H1 (cell line): ENCODE measurements around the gene RAD51D.

Experiments used
- CEBPB ChIP-seq: IDR thresholded peaks from 2 replicates; pipeline ENCODE4 v1.6.1; 2012; ENCODE audit warnings: low read depth, low read length
- RAD21 ChIP-seq, 2 experiments: IDR thresholded peaks in 1 of 2; conservative IDR thresholded peaks in 1 of 2; 2 replicates each; pipeline ENCODE4 v1.6.1; 2011; ENCODE audit warnings: low read depth in 2 of 2, low read length in 2 of 2, improper control_type of control experiment in 1 of 2, inconsistent platforms in 1 of 2, mild to moderate bottlenecking in 1 of 2, moderate library complexity in 1 of 2
- SIN3A ChIP-seq, 2 experiments: IDR thresholded peaks in 1 of 2; conservative IDR thresholded peaks in 1 of 2; 2 replicates each; pipeline ENCODE4 v1.6.1; 2011 to 2012; ENCODE audit warnings: low read length in 2 of 2, improper control_type of control experiment in 1 of 2, low read depth in 1 of 2, mild to moderate bottlenecking in 1 of 2
- TBP ChIP-seq: IDR thresholded peaks from 2 replicates; pipeline ENCODE4 v1.6.1; 2011; ENCODE audit warnings: low read depth, low read length, improper control_type of control experiment
- TF ChIP-seq, protein P1 (sequence below), 3 experiments: IDR thresholded peaks; 1 replicate in 2 of 3; 2 replicates in 1 of 3; pipeline versions ENCODE4 v1.5.1 to v1.6.1; 2011; ENCODE audit warnings: low read length in 3 of 3, mild to moderate bottlenecking in 3 of 3, inconsistent platforms in 2 of 3, low read depth in 1 of 3, moderate library complexity in 1 of 3; ENCODE audit not compliant: insufficient read depth in 1 of 3; ENCODE audit errors: control extremely low read depth in 1 of 3

DNA sequence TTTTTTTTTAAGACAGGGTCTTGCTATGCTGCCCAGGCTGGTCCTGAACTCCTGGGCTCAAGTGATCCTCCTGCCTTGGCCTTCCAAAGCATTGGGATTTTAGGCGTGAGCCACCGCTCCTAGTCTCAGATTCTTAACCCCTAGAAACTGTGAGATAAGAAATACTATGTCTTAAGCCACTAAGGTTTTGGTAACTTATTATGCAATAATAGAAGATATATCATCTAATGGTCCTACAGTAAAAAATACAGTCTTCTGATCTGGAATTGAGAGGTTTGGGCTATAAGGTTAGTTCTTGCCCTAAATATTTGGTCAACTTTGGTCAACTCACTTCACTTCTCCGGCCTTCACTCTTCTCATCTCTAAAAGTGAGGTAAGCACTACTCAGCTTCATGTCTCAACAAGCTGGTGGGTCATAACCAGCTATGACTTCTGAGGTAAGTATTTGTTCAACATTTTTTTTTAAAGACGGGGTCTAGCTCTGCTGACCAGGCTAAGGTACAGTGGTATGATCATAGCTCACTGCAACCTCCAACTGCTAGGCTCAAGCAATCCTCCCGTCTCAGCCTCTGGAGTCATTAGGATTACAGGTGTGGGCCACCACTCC is 14.7 kb downstream of the RAD51D start:
- TF ChIP-seq RAD21 (IDR thresholded peaks at IDR 0.05 in 1 of 2, conservative IDR thresholded peaks at IDR 0.05 in 1 of 2; ENCODE audit: low read depth in 2 of 2, low read length in 2 of 2) (no peak), TBP (no peak), SIN3A (conservative IDR thresholded peaks at IDR 0.05 in 1 of 2, IDR thresholded peaks at IDR 0.05 in 1 of 2; ENCODE audit: low read depth in 1 of 2, low read length in 2 of 2) (no peak), CEBPB (no peak)
- TF ChIP-seq, protein P1, sequence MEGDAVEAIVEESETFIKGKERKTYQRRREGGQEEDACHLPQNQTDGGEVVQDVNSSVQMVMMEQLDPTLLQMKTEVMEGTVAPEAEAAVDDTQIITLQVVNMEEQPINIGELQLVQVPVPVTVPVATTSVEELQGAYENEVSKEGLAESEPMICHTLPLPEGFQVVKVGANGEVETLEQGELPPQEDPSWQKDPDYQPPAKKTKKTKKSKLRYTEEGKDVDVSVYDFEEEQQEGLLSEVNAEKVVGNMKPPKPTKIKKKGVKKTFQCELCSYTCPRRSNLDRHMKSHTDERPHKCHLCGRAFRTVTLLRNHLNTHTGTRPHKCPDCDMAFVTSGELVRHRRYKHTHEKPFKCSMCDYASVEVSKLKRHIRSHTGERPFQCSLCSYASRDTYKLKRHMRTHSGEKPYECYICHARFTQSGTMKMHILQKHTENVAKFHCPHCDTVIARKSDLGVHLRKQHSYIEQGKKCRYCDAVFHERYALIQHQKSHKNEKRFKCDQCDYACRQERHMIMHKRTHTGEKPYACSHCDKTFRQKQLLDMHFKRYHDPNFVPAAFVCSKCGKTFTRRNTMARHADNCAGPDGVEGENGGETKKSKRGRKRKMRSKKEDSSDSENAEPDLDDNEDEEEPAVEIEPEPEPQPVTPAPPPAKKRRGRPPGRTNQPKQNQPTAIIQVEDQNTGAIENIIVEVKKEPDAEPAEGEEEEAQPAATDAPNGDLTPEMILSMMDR (IDR thresholded peaks at IDR 0.05; ENCODE audit: control extremely low read depth in 1 of 3, insufficient read depth in 1 of 3, low read depth in 1 of 3, low read length in 3 of 3): no peak
